HL-60 (cell line): ENCODE measurements around the gene NOVA2.

Experiments
- DNase-seq, 2 experiments: peaks; one replicate each; pipeline ENCODE4 v3.0.0-alpha.2; 2010 to 2020; ENCODE audit warnings: low read depth in 1 of 2, low spot score in 1 of 2
- H3K27ac ChIP-seq: fragments of 250-450 bp; sonication (Bioruptor Pico); replicated peaks from 2 replicates; pipeline ENCODE4 v1.5.1; 2020; ENCODE audit warnings: mild to moderate bottlenecking, moderate library complexity
- H3K27me3 ChIP-seq: fragments of 250-450 bp; sonication (Bioruptor Pico); 2 replicates; pipeline ENCODE4 v1.5.1; 2021; ENCODE audit warnings: mild to moderate bottlenecking, moderate library complexity; ENCODE audit not compliant: insufficient read depth, poor library complexity, severe bottlenecking
- H3K4me3 ChIP-seq: replicated peaks from 2 replicates; pipeline ENCODE4 v1.5.1; 2011; ENCODE audit warnings: mild to moderate bottlenecking, control low read depth, low read length; ENCODE audit not compliant: insufficient read depth
- GABPA ChIP-seq: IDR thresholded peaks from 2 replicates; pipeline ENCODE4 v1.6.1; 2012; ENCODE audit warnings: low read depth
- POLR2AphosphoS5 ChIP-seq: IDR thresholded peaks from 2 replicates; pipeline ENCODE4 v1.6.1; 2012; ENCODE audit warnings: low read depth
- SPI1 ChIP-seq: IDR thresholded peaks from 2 replicates; pipeline ENCODE4 v1.6.1; 2012; ENCODE audit warnings: low read depth, mild to moderate bottlenecking, borderline replicate concordance
- TF ChIP-seq, protein P1 (sequence below): IDR thresholded peaks from one replicate; pipeline ENCODE4 v1.5.1; 2011; ENCODE audit warnings: low read length, control low read depth, inconsistent platforms; ENCODE audit not compliant: insufficient read depth
- TF ChIP-seq, protein P2 (sequence below): IDR thresholded peaks from 2 replicates; pipeline ENCODE4 v1.6.1; 2012; ENCODE audit warnings: low read depth; ENCODE audit not compliant: insufficient replicate concordance

Gene NOVA2

DNA sequence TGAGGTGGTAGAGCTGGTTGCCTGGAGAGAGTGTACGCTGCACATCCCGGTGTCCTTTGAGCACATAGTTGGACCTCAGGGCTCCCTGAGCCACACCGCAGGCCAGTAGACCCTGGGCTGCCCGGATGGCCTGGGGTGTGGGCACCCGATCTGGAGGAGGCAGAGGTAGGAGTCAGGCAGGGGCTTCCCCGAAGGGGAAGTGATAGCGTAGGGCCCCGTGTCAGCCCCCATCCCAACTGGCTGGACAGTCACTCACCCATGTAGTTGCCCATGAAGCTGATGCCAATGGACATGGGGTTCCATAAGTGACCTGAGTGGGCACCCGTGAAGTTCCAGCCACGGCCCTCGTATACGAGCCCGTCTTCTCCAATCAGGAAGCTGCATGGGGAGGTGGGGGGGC lies 45.6 kb upstream of the NOVA2 start:
- H3K4me3 ChIP-seq = no peak overlapping the region
- TF ChIP-seq, protein P1, sequence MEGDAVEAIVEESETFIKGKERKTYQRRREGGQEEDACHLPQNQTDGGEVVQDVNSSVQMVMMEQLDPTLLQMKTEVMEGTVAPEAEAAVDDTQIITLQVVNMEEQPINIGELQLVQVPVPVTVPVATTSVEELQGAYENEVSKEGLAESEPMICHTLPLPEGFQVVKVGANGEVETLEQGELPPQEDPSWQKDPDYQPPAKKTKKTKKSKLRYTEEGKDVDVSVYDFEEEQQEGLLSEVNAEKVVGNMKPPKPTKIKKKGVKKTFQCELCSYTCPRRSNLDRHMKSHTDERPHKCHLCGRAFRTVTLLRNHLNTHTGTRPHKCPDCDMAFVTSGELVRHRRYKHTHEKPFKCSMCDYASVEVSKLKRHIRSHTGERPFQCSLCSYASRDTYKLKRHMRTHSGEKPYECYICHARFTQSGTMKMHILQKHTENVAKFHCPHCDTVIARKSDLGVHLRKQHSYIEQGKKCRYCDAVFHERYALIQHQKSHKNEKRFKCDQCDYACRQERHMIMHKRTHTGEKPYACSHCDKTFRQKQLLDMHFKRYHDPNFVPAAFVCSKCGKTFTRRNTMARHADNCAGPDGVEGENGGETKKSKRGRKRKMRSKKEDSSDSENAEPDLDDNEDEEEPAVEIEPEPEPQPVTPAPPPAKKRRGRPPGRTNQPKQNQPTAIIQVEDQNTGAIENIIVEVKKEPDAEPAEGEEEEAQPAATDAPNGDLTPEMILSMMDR = no peak
- TF ChIP-seq SPI1 (no peak), GABPA (no peak), POLR2AphosphoS5 (no peak)
- TF ChIP-seq, protein P2, sequence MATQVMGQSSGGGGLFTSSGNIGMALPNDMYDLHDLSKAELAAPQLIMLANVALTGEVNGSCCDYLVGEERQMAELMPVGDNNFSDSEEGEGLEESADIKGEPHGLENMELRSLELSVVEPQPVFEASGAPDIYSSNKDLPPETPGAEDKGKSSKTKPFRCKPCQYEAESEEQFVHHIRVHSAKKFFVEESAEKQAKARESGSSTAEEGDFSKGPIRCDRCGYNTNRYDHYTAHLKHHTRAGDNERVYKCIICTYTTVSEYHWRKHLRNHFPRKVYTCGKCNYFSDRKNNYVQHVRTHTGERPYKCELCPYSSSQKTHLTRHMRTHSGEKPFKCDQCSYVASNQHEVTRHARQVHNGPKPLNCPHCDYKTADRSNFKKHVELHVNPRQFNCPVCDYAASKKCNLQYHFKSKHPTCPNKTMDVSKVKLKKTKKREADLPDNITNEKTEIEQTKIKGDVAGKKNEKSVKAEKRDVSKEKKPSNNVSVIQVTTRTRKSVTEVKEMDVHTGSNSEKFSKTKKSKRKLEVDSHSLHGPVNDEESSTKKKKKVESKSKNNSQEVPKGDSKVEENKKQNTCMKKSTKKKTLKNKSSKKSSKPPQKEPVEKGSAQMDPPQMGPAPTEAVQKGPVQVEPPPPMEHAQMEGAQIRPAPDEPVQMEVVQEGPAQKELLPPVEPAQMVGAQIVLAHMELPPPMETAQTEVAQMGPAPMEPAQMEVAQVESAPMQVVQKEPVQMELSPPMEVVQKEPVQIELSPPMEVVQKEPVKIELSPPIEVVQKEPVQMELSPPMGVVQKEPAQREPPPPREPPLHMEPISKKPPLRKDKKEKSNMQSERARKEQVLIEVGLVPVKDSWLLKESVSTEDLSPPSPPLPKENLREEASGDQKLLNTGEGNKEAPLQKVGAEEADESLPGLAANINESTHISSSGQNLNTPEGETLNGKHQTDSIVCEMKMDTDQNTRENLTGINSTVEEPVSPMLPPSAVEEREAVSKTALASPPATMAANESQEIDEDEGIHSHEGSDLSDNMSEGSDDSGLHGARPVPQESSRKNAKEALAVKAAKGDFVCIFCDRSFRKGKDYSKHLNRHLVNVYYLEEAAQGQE = no peak
- DNase-seq = no peak
- H3K27ac ChIP-seq = no peak overlapping the region
- no peaks in the 10 kb centered on the region for H3K27me3 ChIP-seq

DNA sequence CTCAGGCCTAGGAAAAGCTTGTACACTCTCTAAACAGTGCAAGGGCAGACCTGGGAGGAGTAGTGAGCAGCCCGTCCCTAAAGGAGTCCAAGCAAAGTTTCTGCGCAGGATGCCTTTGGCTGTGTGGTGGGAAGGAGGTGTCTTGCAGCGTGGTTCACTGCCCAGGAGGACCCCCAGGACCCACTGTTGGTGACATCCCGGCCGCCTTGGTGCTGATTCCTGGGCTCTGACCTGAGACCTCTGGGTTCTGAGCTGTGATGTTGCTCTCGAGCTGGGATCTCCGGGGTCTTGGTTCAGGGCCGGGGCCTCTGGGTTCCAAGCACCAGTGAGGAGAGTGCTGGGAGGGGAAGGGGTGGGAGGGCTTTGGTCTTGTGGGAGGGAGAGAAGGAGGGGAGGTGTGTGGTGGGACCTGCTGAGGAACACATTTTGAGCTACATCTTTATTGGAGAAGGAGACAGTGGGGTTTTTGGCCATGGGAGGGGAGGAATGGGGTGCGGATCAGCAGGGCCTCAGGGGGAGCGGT lies 45.1 kb upstream of the NOVA2 start:
- Histone ChIP-seq H3K4me3 (no peak overlapping the region), H3K27ac (no peak overlapping the region), H3K27me3 (no peaks in the 10 kb centered on the region)
- DNase-seq = no peak
- TF ChIP-seq, protein P1 = no peak
- no peak for TF ChIP-seq POLR2AphosphoS5
- TF ChIP-seq SPI1 = no peak
- no peak for TF ChIP-seq GABPA
- TF ChIP-seq, protein P2 = no peak

DNA sequence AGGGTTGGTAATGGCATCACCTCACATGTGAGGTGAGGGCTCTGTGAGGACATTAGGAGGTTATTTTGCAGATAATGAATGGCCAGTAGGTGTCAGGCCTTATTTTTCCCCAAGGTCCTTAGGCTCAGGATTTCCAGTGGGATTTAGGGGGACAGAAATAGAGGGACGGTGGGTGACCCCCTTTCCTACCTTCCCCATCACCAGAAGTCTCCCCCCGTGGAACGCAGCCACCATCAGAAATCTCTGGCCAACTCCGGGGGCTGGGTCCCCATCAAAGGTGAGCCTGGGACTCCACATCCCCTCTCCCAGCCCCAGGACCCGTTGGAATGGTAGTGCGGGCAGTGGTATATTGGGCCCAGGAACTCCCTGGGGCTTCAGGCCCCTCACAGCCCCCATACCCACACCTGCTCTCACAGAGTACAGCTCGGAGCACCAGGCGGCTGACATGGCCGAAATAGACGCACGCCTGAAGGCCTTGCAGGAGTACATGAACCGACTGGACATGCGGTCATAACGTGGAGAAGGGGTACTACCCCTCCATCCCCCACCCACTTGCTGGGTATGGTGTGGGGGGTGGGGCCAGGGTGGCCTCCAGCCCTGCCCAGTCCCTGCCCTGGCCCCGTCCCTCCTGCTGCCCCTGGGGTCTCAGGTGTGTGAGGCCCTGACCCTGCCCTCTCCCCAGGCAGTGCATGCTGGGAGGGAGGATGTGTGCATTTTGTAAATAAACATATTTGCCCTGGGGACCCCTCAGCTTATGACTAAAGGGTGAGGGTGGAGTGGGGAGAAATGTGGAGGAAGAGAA lies 44.4 kb upstream of the NOVA2 start:
- no peak for DNase-seq
- H3K27ac ChIP-seq = no peak overlapping the region
- TF ChIP-seq GABPA (no peak), POLR2AphosphoS5 (no peak), SPI1 (no peak)
- TF ChIP-seq, protein P1 = no peak
- TF ChIP-seq, protein P2 = no peak
- no peak overlapping the region for H3K4me3 ChIP-seq
- no peaks in the 10 kb centered on the region for H3K27me3 ChIP-seq
